OCI-LY7 (cell line): ENCODE data around the gene PDILT.

ENCODE experiments used
- EZH2phosphoT487 ChIP-seq: fragments of 200-600 bp; sonication (generic); IDR thresholded peaks from 2 replicates; pipeline ENCODE4 v1.6.1; 2018; ENCODE audit warnings: low read depth, borderline replicate concordance, mild to moderate bottlenecking, mixed run types, antibody characterized with exemption, low read length, moderate library complexity, mixed read lengths
- TF ChIP-seq, protein P1 (sequence below): fragments of 200-600 bp; sonication (generic); conservative IDR thresholded peaks from 2 replicates; pipeline ENCODE4 v1.5.1; 2014; ENCODE audit warnings: mild to moderate bottlenecking, antibody characterized with exemption, low read length, moderate library complexity, mixed read lengths

DNA sequence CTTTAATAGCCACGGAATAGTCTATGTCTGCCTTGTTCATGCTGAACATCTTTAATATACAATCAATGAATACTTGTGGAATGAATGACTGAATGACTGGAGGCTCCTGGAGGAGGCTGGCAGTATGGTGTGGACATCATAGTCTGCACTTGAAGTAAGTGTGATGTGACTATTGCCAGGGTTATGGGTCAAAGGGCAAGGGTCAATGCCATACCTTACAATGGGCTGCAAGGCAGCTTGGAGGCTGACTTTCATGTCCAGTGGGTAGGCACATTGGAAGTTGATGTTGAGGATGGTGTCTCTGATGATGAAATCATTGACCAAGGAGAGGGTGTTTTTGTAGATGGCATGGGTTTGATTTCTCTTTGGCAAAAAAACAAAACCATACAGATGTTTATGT is 85.1 kb downstream of the PDILT start:
- TF ChIP-seq, protein P1, sequence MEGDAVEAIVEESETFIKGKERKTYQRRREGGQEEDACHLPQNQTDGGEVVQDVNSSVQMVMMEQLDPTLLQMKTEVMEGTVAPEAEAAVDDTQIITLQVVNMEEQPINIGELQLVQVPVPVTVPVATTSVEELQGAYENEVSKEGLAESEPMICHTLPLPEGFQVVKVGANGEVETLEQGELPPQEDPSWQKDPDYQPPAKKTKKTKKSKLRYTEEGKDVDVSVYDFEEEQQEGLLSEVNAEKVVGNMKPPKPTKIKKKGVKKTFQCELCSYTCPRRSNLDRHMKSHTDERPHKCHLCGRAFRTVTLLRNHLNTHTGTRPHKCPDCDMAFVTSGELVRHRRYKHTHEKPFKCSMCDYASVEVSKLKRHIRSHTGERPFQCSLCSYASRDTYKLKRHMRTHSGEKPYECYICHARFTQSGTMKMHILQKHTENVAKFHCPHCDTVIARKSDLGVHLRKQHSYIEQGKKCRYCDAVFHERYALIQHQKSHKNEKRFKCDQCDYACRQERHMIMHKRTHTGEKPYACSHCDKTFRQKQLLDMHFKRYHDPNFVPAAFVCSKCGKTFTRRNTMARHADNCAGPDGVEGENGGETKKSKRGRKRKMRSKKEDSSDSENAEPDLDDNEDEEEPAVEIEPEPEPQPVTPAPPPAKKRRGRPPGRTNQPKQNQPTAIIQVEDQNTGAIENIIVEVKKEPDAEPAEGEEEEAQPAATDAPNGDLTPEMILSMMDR: no peak
- TF ChIP-seq EZH2phosphoT487: no peak
